RWPE1 (cell line): ENCODE data around the gene SERPINB1.

Source experiments
- CTCF ChIA-PET: fragments of 350-600 bp; sonication (Branson Sonifier 250); formaldehyde crosslinking; extraction: SDS; loops from one replicate; lab custom pipeline; 2021; lab: Yijun Ruan, JAX
- POLR2A ChIA-PET: fragments of 400-600 bp; formaldehyde crosslinking; extraction: SDS; loops from one replicate; lab custom pipeline; 2020; ENCODE audit warnings: antibody characterized with exemption; ENCODE audit not compliant: low non-redundant PET; lab: Yijun Ruan, JAX
- DNase-seq: peaks from one replicate; pipeline ENCODE4 v3.0.0; 2012; ENCODE audit warnings: low spot score
- H3K27ac ChIP-seq: fragments of 450-650 bp; 2 replicates; pipeline ENCODE4 v1.5.1; 2017
- CTCF ChIP-seq: fragments of 450-650 bp; conservative IDR thresholded peaks from 2 replicates; pipeline ENCODE4 v1.5.1; 2017; ENCODE audit warnings: low read depth, mild to moderate bottlenecking

Gene SERPINB1

GRCh38 chr6:2841264-2842138 lies at the start of gene SERPINB1:
TSS of gene SERPINB1 (minus strand) at chr6:2841863. CDS start at chr6:2840586, 1,277 bp downstream.
- no peak for TF ChIP-seq CTCF
- POLR2A ChIA-PET = interaction anchor here (1.0 kb wide), 1 partner anchor 148 kb away, joined by 3 read pairs; no protein-coding TSS in a partner anchor
- H3K27ac ChIP-seq = peak within 1 kb of the TSS; percentile 95
- CTCF ChIA-PET = interaction anchor here (0.6 to 1.1 kb wide), 3 partner anchors 9 to 50 kb away, joined by 4 to 5 read pairs (median 4); no protein-coding TSS in a partner anchor
- DNase-seq = peak; percentile 72

- no peak for TF ChIP-seq CTCF
- ChIA-PET POLR2A (interaction anchor here (0.8 kb wide), 1 partner anchor 100 kb away, joined by 3 read pairs; no protein-coding TSS in a partner anchor), CTCF (interaction anchor here (0.6 to 1.0 kb wide), 3 partner anchors 34 to 261 kb away, joined by 3 to 9 read pairs (median 3); no protein-coding TSS in a partner anchor)
- H3K27ac ChIP-seq = no peak overlapping the region
- DNase-seq = no peak
Measured at GRCh38 chr6:2890976-2891767, 49.5 kb upstream of the SERPINB1 start.

- ChIA-PET CTCF (no interaction called here), POLR2A (no interaction called here)
- no peak for TF ChIP-seq CTCF
- no peak overlapping the region for H3K27ac ChIP-seq
- no peak for DNase-seq
Measured at GRCh38 chr6:2885967-2886735, 44.5 kb upstream of the SERPINB1 start.

GRCh38 chr6:2884804-2885203 lies 43.1 kb upstream of the SERPINB1 start:
- H3K27ac ChIP-seq = no peak overlapping the region
- ChIA-PET POLR2A (interaction anchor here (0.6 kb wide), 1 partner anchor 45 kb away, joined by 3 read pairs; no protein-coding TSS in a partner anchor), CTCF (no interaction called here)
- DNase-seq = no peak
- no peak for TF ChIP-seq CTCF

- ChIA-PET CTCF (no interaction called here), POLR2A (no interaction called here)
- H3K27ac ChIP-seq = no peak overlapping the region
- no peak for DNase-seq
- TF ChIP-seq CTCF = no peak
Measured at GRCh38 chr6:2883673-2884072, 42.0 kb upstream of the SERPINB1 start.
